Rectal smooth muscle tissue (tissue), 1 donor: ENCODE data around the gene ZBTB16.

Experiments
- H3K27ac ChIP-seq: one replicate; pipeline ENCODE4 v1.7.0; 2013; ENCODE audit warnings: low read depth, low read length, inconsistent platforms
- H3K27me3 ChIP-seq: one replicate; pipeline ENCODE4 v1.7.0; 2013; ENCODE audit warnings: low read length; ENCODE audit not compliant: control insufficient read depth, insufficient read depth
- H3K36me3 ChIP-seq: one replicate; pipeline ENCODE4 v1.7.0; 2013; ENCODE audit warnings: low read length; ENCODE audit not compliant: control insufficient read depth, insufficient read depth
- H3K4me1 ChIP-seq: one replicate; pipeline ENCODE4 v1.7.0; 2013; ENCODE audit warnings: low read length; ENCODE audit not compliant: control insufficient read depth, insufficient read depth
- H3K4me3 ChIP-seq: one replicate; pipeline ENCODE4 v1.7.0; 2013; ENCODE audit warnings: low read length
- H3K9ac ChIP-seq: one replicate; pipeline ENCODE4 v1.7.0; 2013; ENCODE audit warnings: low read length

ZBTB16 gene

DNA sequence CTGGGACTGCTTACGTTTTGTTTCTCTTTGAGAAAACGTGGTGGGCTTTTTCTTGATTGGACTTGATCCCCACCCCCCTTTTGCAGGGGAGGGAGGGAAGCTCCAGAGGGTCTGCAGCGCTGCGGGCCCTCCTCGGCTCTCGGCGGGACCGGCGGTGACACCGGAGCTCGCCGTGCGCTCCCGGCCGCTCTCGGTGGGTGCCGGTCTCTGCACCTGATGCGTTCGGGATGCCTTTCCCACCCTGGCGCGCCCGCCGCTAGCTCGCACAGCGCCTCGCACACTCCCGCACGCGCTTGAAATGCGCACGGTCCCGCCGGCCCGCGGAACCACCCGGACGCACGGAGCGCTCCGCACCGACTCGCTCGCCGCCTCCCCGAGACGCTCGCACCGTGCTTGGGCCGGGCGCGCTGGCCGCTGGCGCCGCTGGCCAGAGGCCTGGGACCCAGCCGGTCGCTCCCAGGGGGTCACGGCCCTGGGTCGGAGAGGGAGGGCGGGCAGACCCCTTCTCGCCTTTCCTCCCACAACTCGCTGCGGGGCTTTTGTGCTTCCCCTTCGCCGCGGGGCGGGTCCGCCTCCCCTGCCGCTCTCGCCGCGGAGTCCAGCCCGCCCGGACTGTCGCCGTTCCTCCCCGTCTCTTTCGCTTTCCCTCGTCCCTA, 1.0 kb downstream of the ZBTB16 start:
- Histone ChIP-seq H3K4me3 (peak overlapping the region; percentile 87), H3K27me3 (peaks cover 2% of the 10 kb centered on the region), H3K9ac (peak overlapping the region; percentile 86), H3K27ac (peak overlapping the region; percentile 99), H3K4me1 (peaks cover 9% of the 10 kb centered on the region), H3K36me3 (peaks cover 6% of the 10 kb centered on the region)

DNA sequence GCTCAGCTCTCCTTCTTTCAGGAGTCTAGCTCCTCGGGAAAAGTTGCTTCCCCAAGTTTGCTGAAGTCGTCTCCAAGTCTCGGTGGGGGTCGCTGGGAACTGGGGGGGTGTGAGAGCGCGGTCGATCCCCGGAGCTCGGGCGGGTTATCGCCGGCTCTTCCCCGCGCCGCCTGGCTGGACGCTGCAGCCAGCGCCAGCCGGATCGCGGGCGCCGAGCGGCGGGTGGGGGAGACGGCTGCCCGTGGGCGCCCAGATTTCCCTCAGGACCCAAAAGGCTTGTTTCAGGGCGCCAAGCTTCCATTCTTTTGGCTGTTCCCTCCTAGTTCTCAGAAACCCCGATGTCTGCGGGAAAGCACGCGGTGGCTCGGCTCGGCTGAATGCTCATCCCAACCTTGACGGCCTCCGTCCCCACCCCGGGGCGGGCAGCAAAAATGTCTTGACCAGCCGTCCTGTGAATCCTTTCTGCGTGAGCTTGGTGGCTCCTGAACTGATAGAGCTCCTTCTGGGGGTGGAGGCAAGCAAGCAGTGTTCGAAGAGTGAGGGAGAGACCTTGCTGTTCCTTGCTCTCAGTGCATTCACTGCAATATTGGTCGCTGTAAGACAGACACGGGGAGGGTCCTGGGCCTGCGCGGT, 1.7 kb downstream of the ZBTB16 start:
- H3K9ac ChIP-seq: peak overlapping the region; percentile 86
- H3K36me3 ChIP-seq: peaks cover 6% of the 10 kb centered on the region
- H3K4me3 ChIP-seq: peak overlapping the region; percentile 87
- H3K4me1 ChIP-seq: peaks cover 13% of the 10 kb centered on the region
- peak overlapping the region; percentile 99 for H3K27ac ChIP-seq
- peaks cover 2% of the 10 kb centered on the region for H3K27me3 ChIP-seq

DNA sequence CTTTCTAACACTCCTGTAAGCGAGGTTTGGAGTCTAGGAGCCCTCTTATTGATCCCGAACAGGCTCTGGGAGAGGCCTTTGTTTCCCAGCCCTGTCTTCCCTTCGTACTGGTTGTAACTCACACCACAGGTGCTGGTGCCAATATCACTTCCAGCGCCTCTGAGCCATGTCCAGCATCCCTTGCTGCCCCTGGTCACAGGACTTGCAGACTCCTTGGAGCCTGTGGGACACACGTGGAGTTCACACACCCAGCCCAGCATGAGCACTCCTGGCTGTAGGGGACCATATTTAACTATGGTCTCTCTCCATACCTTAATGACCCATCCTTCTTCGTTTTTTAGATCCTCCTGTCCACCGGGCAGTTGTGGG, 2.2 kb downstream of the ZBTB16 start:
- peaks cover 2% of the 10 kb centered on the region for H3K27me3 ChIP-seq
- peaks cover 6% of the 10 kb centered on the region for H3K36me3 ChIP-seq
- H3K27ac ChIP-seq: peak overlapping the region; percentile 99
- H3K4me3 ChIP-seq: peak overlapping the region; percentile 87
- peaks cover 13% of the 10 kb centered on the region for H3K4me1 ChIP-seq
- H3K9ac ChIP-seq: peak overlapping the region; percentile 86

DNA sequence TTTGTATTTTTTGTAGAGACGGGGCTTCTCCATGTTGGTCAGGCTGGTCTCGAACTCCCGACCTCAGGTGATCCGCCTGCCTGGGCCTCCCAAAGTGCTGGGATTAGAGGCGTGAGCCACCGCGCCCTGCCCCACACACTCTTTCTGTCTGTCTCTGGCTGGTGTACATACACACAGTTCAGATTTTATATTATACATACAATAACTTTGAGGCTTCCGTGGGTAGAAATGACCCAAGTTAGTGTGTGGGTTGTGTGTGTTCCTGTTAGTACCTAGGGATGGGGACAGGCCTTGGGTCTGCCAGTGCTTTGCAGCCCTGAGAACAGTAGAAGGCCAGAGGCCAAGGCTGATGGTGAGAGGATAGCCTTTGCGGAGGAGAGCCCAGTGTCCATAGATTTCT, 2.8 kb downstream of the ZBTB16 start:
- Histone ChIP-seq H3K4me1 (peaks cover 13% of the 10 kb centered on the region), H3K9ac (no peak overlapping the region), H3K4me3 (no peak overlapping the region), H3K27me3 (peaks cover 2% of the 10 kb centered on the region), H3K27ac (no peak overlapping the region), H3K36me3 (peaks cover 6% of the 10 kb centered on the region)

DNA sequence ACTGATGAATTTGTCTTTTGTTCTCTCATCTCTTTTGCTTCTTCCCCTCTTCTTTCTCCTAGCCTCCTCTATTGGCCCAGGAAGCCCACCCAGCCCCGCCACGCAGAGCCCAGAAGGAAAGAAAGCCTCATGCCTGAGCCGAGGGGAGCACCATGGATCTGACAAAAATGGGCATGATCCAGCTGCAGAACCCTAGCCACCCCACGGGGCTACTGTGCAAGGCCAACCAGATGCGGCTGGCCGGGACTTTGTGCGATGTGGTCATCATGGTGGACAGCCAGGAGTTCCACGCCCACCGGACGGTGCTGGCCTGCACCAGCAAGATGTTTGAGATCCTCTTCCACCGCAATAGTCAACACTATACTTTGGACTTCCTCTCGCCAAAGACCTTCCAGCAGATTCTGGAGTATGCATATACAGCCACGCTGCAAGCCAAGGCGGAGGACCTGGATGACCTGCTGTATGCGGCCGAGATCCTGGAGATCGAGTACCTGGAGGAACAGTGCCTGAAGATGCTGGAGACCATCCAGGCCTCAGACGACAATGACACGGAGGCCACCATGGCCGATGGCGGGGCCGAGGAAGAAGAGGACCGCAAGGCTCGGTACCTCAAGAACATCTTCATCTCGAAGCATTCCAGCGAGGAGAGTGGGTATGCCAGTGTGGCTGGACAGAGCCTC, 3.8 kb downstream of the ZBTB16 start:
- no peak overlapping the region for H3K27ac ChIP-seq
- H3K4me3 ChIP-seq: no peak overlapping the region
- no peak overlapping the region for H3K9ac ChIP-seq
- peaks cover 6% of the 10 kb centered on the region for H3K36me3 ChIP-seq
- H3K4me1 ChIP-seq: peaks cover 13% of the 10 kb centered on the region
- peaks cover 2% of the 10 kb centered on the region for H3K27me3 ChIP-seq

DNA sequence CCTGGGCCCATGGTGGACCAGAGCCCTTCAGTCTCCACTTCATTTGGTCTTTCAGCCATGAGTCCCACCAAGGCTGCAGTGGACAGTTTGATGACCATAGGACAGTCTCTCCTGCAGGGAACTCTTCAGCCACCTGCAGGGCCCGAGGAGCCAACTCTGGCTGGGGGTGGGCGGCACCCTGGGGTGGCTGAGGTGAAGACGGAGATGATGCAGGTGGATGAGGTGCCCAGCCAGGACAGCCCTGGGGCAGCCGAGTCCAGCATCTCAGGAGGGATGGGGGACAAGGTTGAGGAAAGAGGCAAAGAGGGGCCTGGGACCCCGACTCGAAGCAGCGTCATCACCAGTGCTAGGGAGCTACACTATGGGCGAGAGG, 4.3 kb downstream of the ZBTB16 start:
- H3K4me1 ChIP-seq: peaks cover 10% of the 10 kb centered on the region
- H3K27ac ChIP-seq: no peak overlapping the region
- H3K27me3 ChIP-seq: peaks cover 2% of the 10 kb centered on the region
- H3K36me3 ChIP-seq: peaks cover 6% of the 10 kb centered on the region
- H3K9ac ChIP-seq: no peak overlapping the region
- no peak overlapping the region for H3K4me3 ChIP-seq

DNA sequence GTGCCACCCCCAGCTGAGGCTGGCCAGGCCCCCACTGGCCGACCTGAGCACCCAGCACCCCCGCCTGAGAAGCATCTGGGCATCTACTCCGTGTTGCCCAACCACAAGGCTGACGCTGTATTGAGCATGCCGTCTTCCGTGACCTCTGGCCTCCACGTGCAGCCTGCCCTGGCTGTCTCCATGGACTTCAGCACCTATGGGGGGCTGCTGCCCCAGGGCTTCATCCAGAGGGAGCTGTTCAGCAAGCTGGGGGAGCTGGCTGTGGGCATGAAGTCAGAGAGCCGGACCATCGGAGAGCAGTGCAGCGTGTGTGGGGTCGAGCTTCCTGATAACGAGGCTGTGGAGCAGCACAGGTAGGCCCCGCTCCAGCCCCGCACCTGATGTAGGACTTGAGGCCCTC, 4.7 kb downstream of the ZBTB16 start:
- Histone ChIP-seq H3K9ac (no peak overlapping the region), H3K4me3 (no peak overlapping the region), H3K4me1 (peaks cover 10% of the 10 kb centered on the region), H3K36me3 (peaks cover 6% of the 10 kb centered on the region), H3K27ac (no peak overlapping the region), H3K27me3 (peaks cover 2% of the 10 kb centered on the region)

DNA sequence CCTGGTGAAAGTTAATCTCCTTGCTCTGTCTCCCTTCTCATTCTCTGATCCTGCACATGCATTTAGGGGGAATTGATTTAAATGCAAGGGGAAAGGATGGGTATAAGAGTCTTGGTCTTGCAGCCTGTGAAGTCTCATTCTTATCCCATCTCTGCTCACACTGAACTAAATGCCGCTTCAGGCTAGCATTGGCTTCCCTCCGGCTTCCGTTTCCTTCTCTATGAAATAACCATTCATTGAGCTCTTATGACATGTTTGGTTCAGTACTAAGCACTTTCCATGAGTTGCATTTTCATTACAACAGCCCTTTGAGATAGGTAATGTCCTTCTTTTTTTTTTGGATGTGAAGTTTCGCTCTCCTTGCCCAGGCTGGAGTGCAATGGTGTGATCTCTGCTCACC, 5.6 kb downstream of the ZBTB16 start:
- Histone ChIP-seq H3K27me3 (no peaks in the 10 kb centered on the region), H3K27ac (no peak overlapping the region), H3K36me3 (peaks cover 6% of the 10 kb centered on the region), H3K4me3 (no peak overlapping the region), H3K9ac (no peak overlapping the region), H3K4me1 (peaks cover 10% of the 10 kb centered on the region)

DNA sequence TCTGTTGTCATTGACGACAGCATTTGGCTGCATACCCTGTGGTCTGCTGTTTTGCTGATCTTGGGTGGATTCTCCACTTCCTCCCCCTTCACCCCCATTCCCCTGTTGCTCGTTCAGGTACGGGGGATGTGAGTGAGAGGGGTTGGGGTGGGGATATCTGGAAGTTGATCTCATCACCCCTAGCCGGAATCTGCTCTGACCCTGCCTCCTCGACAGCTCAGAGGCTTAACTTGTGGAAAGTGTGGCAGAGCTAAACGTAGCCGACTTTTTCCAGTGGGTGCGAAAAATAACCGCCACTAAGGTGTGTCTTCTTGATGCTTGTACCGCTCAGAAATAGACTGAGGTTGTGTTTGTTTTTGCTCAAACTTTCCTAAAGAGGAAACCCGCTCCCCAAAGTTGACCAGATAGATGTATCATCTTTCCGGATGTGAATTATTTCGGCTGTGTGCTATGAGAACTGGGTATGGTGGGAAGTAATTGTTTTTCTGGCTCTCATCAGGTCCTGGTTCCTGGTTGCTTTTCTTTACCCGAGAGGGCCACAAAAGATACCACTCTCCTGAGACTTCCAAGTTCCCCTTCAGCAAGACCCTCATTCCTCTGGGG, 6.6 kb downstream of the ZBTB16 start:
- H3K4me3 ChIP-seq: no peak overlapping the region
- H3K4me1 ChIP-seq: peaks cover 10% of the 10 kb centered on the region
- H3K27me3 ChIP-seq: no peaks in the 10 kb centered on the region
- H3K27ac ChIP-seq: no peak overlapping the region
- H3K36me3 ChIP-seq: peaks cover 6% of the 10 kb centered on the region
- no peak overlapping the region for H3K9ac ChIP-seq

DNA sequence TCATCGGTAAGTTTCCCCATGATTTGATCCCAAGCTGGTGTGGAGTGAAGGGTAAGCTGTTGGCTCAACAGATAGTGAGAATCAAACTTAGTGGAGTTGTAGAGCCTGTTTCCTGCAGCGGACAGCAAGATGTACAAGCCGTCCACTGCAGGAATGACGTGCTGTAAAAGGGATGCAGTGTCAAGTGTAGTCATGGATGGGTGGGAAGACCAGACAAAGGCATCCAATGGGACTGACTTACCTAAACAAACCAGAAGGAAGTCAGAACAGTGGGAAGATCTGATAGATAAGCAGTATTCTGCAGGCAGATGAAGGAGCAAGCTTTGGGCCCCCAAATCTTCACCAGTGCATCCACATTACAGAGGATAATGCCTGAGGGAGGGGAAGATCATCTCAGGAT, 8.8 kb downstream of the ZBTB16 start:
- Histone ChIP-seq H3K27me3 (no peaks in the 10 kb centered on the region), H3K9ac (no peak overlapping the region), H3K36me3 (peaks cover 4% of the 10 kb centered on the region), H3K27ac (no peak overlapping the region), H3K4me3 (no peak overlapping the region), H3K4me1 (peaks cover 17% of the 10 kb centered on the region)

DNA sequence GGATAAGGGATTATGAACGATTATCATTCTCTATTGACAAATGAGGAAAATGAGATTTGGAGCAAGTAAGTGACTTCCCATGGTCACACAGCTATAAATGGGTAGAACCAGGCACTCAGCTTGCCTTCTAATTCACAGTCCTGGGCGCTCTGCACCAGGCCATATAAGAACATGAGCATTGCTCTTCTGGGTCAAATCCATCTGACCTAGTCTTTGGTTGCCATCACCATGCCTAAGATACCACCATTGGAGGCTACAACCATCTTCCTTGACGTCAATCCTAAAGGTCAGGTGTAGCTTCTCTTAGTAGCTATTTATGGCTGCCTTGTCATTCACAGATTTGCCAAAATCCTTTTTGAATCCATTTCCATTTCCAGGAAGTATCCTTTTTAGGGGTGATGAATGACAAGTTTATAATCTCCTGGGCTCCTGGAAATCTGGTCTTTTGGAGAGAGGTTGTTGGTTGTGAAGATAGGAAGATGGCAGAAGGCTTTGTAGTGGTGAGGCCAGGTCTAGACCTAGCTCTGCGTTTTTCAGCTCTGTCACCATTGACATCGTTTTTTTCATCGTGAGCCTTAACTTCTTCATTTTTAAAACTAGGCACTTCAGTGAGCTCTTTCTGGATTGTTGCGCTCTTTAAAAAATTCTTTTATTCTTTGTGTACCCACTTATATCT, 11.1 kb downstream of the ZBTB16 start:
- H3K9ac ChIP-seq: no peak overlapping the region
- no peak overlapping the region for H3K4me3 ChIP-seq
- H3K27ac ChIP-seq: no peak overlapping the region
- H3K36me3 ChIP-seq: no peaks in the 10 kb centered on the region
- no peaks in the 10 kb centered on the region for H3K27me3 ChIP-seq
- H3K4me1 ChIP-seq: peaks cover 10% of the 10 kb centered on the region
